NCI-H146 (cell line): ENCODE measurements around the gene YEATS2.

Source experiments
- DNase-seq: peaks from one replicate; lab custom pipeline; 2025; lab: John Stamatoyannopoulos, UW

YEATS2 gene

GRCh38 chr3:183812761-183813445 lies 115.3 kb downstream of the YEATS2 start:
- no peak for DNase-seq

- no peak for DNase-seq
Measured at GRCh38 chr3:183814240-183814639, 116.6 kb downstream of the YEATS2 start.

GRCh38 chr3:183815563-183815940 lies 118.0 kb downstream of the YEATS2 start:
- no peak for DNase-seq

- no peak for DNase-seq
Measured at GRCh38 chr3:183815951-183816475, 118.4 kb downstream of the YEATS2 start.

GRCh38 chr3:183816681-183817510 lies 119.3 kb downstream of the YEATS2 start:
- no peak for DNase-seq

GRCh38 chr3:183817639-183818038 lies 120.0 kb downstream of the YEATS2 start:
- DNase-seq: no peak

- DNase-seq: no peak
Measured at GRCh38 chr3:183818041-183818620, 120.5 kb downstream of the YEATS2 start.

- DNase-seq: no peak
Measured at GRCh38 chr3:183818706-183819624, 121.4 kb downstream of the YEATS2 start.

- DNase-seq: no peak
Measured at GRCh38 chr3:183819831-183820230, 122.2 kb downstream of the YEATS2 start.

- peak; percentile 16 for DNase-seq
Measured at GRCh38 chr3:183822631-183823030, 125.0 kb downstream of the YEATS2 start.

- DNase-seq: peak; percentile 80
Measured at GRCh38 chr3:183823963-183824362, 126.4 kb downstream of the YEATS2 start.

GRCh38 chr3:183824761-183825455 lies 127.3 kb downstream of the YEATS2 start:
- peak; percentile 80 for DNase-seq

GRCh38 chr3:183825456-183826161 lies 128.0 kb downstream of the YEATS2 start, which contains the start of gene MAP6D1:
MAP6D1 (minus strand) TSS chr3:183825577; CDS start chr3:183825547, 30 bp downstream.
- DNase-seq: peak; percentile 80

GRCh38 chr3:183826448-183827250 lies 129.1 kb downstream of the YEATS2 start:
- DNase-seq: peak; percentile 85

- no peak for DNase-seq
Measured at GRCh38 chr3:183827809-183828537, 130.4 kb downstream of the YEATS2 start.

GRCh38 chr3:183828538-183828870 lies 130.9 kb downstream of the YEATS2 start:
- DNase-seq: no peak

GRCh38 chr3:183829466-183829865 lies 131.9 kb downstream of the YEATS2 start:
- no peak for DNase-seq

GRCh38 chr3:183830187-183830586 lies 132.6 kb downstream of the YEATS2 start:
- DNase-seq: no peak

GRCh38 chr3:183833516-183833915 lies 135.9 kb downstream of the YEATS2 start:
- DNase-seq: no peak
